ENCODE results near the gene SHC2. TPM values are rescaled to one million over a fixed set of nuclear protein-coding genes. Genes with fewer than 3 reads are reported as not detected.

Gene SHC2
- polyA plus RNA-seq, 1 donor, result 48.2 TPM

DNA sequence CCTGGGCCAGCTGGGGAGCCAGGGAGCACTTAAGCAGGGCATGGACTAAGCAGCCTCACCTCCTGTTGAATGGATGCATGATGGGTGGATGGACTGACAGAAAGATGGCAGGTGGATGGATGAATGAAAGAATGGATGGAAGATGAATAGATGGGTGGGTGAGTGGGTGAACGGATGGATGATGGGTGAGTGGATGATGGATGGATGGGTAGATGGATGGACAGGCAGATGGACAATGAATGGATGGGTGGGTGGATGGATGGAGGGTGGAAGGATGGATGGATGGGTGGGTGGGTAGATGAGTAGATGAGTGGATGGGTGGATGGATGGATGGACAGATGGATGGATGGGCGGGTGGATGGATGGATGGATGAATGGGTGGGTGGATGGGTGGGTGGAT is 18.7 kb downstream of the SHC2 start:
- H3K9me3 ChIP-seq (ENCODE audit: control insufficient read depth, low read depth, low read length), result peaks cover 3% of the 10 kb centered on the region
- no peak overlapping the region for H3K27ac ChIP-seq (ENCODE audit: low read length)
- no peaks in the 10 kb centered on the region for H3K4me1 ChIP-seq (ENCODE audit: control insufficient read depth, insufficient read depth, low read length)
- H3K27me3 ChIP-seq (ENCODE audit: control insufficient read depth, insufficient read depth, low read length), result no peaks in the 10 kb centered on the region
- no peaks in the 10 kb centered on the region for H3K36me3 ChIP-seq (ENCODE audit: control insufficient read depth, insufficient read depth, low read length)
- WGBS (ENCODE audit: insufficient coverage, low lambda C conversion rate), result 100% methylated on average over 1 of the region's 2 CpGs
- no peak overlapping the region for H3K4me3 ChIP-seq (ENCODE audit: low read length)
- no peak for DNase-seq

DNA sequence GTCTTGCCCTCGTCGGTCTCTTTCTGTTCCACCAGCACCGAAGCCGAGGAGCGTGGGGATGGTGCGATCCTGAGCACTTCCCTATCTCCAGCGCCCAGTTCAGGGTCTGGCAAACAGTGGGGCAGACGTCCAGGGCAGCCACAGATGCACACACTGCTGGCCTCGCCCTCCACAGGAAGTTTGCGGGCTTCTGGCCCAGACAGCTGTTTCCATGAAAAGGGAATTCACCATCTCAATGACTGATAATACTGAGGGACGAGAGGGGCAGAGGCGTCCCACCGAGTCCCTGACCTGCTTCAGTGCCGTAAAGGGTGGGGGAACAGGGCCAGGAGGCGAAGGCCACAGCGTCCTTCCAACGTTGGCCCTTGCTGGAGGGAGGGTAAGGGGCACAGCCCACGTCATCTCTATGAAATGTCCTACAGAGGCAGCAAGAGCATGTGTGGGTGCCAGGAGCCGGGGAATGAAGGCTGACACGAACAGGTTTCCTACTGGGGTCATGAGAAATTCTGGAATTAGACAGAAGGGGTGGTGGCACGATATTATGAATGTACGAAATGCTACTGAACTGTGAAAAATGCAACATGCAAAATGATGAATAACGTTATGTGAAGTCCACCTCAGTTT is 19.5 kb downstream of the SHC2 start:
- Histone ChIP-seq H3K36me3 (ENCODE audit: control insufficient read depth, insufficient read depth, low read length) (no peaks in the 10 kb centered on the region), H3K27me3 (ENCODE audit: control insufficient read depth, insufficient read depth, low read length) (no peaks in the 10 kb centered on the region), H3K27ac (ENCODE audit: low read length) (no peak overlapping the region), H3K4me3 (ENCODE audit: low read length) (no peak overlapping the region), H3K4me1 (ENCODE audit: control insufficient read depth, insufficient read depth, low read length) (no peaks in the 10 kb centered on the region), H3K9me3 (ENCODE audit: control insufficient read depth, low read depth, low read length) (peaks cover 3% of the 10 kb centered on the region)
- DNase-seq, result no peak
- WGBS (ENCODE audit: insufficient coverage, low lambda C conversion rate), result 87% methylated on average over 3 of the region's 23 CpGs

DNA sequence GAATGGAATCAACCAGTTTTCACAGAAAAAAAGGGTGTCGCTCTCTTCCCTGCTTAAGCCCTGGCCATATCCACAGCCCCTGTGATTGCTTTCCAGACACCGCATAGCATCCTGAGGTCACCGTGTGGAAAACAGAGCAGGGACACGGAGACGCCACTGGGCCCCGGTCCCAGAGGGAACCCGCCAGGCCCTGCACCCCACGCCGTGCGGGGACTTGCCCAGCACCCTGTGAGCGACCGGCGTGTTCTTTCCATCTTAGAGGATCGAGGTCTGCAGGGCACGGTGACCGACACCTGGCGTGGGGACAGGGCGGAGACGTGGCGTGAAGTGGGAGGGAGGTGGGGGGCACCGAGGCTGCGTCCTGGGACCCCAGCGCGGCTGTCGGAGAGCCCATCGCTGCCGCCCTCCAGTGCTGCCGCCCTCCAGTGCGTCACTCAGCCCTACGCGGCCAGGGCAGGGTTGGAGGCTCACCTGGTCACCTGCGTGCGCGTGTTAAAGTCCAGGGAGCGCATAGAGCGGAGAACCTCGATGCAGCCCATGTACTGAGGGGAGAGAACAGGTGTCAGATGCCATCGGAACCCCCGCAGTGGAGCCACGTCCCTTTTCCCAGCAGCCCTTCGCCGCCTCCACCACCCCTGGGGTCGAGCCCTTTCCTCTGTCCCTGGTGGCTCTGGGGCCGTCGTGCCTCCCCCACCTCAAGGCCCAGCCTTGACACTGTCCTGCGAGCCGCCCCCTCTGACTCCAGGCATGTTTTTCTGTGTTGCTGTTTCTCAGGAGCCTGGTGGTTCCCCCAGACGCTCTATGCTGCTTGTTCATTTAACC is 20.2 kb downstream of the SHC2 start:
- WGBS (ENCODE audit: insufficient coverage, low lambda C conversion rate), result 60% methylated on average over 1 of the region's 48 CpGs
- Histone ChIP-seq H3K27ac (ENCODE audit: low read length) (no peak overlapping the region), H3K36me3 (ENCODE audit: control insufficient read depth, insufficient read depth, low read length) (no peaks in the 10 kb centered on the region), H3K4me1 (ENCODE audit: control insufficient read depth, insufficient read depth, low read length) (no peaks in the 10 kb centered on the region), H3K9me3 (ENCODE audit: control insufficient read depth, low read depth, low read length) (peaks cover 3% of the 10 kb centered on the region), H3K27me3 (ENCODE audit: control insufficient read depth, insufficient read depth, low read length) (no peaks in the 10 kb centered on the region), H3K4me3 (ENCODE audit: low read length) (no peak overlapping the region)
- no peak for DNase-seq

DNA sequence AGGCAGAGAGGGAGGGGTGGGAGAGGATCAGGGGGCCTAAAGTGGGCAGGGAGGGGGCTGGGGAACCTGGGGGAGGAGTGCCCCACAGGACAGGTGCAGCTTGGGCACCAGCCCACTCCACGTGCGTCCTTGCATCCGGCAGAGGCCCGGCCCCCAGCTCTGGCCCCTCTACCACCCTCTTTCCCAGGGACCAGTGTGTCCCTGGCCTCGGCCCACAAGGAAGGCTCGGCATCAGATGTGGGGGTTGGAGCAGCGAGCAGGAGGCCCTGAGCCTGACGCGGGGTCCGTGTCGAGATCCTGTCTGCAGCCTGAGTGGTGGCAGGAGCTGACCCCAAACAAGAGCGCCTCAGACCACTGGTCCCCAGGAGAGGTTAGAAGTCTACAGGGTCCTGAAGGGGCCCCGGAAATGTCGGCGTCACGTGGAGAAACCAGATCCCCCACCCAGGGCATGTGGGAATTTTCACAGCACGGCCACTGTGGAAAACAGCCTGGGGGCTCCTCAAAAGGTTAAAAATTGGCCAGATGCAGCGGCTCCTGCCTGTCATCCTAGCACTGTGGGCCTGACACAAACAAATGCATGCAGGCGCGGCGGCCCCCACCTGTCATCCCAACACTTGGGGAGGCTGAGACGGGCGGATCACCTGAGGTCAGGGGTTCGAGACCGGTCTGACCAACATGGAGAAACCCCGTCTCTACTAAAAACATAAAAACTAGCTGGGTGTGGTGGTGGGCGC is 21.5 kb downstream of the SHC2 start:
- Histone ChIP-seq H3K27me3 (ENCODE audit: control insufficient read depth, insufficient read depth, low read length) (no peaks in the 10 kb centered on the region), H3K4me3 (ENCODE audit: low read length) (no peak overlapping the region), H3K36me3 (ENCODE audit: control insufficient read depth, insufficient read depth, low read length) (peaks cover 2% of the 10 kb centered on the region), H3K27ac (ENCODE audit: low read length) (no peak overlapping the region), H3K9me3 (ENCODE audit: control insufficient read depth, low read depth, low read length) (peaks cover 10% of the 10 kb centered on the region), H3K4me1 (ENCODE audit: control insufficient read depth, insufficient read depth, low read length) (no peaks in the 10 kb centered on the region)
- no CpG with 5 or more reads among the region's 27 CpGs for WGBS (ENCODE audit: insufficient coverage, low lambda C conversion rate)
- no peak for DNase-seq

DNA sequence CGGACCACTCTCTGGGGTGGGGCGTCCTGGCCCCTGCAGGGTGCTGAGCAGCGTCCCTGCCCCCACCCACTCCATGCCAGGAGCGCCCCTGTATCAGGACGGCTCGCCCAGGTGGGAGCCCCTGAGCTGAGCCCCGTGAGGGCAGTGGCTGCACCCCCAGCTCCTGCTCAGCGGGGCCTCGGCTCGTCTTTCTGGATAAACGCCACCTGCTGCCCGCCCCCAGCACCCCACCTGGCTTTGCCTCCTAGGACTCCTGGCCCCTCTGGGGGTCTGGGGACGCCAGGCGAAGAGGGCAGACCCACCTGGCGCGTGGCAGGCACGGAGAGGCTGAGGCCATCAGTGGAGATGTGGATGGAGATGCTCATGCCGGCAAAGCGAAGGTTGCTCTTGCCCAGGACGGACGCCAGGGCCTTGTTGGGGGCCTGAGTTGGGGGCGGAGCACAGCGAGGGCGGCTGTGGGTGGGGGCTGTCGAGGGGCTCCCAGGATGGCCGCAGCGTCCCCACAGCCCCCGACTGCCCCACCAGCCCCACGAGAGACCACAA is 22.3 kb downstream of the SHC2 start:
- Histone ChIP-seq H3K27ac (ENCODE audit: low read length) (no peak overlapping the region), H3K27me3 (ENCODE audit: control insufficient read depth, insufficient read depth, low read length) (no peaks in the 10 kb centered on the region), H3K36me3 (ENCODE audit: control insufficient read depth, insufficient read depth, low read length) (peaks cover 2% of the 10 kb centered on the region), H3K9me3 (ENCODE audit: control insufficient read depth, low read depth, low read length) (peaks cover 10% of the 10 kb centered on the region), H3K4me3 (ENCODE audit: low read length) (no peak overlapping the region), H3K4me1 (ENCODE audit: control insufficient read depth, insufficient read depth, low read length) (no peaks in the 10 kb centered on the region)
- no CpG with 5 or more reads among the region's 29 CpGs for WGBS (ENCODE audit: insufficient coverage, low lambda C conversion rate)
- no peak for DNase-seq

DNA sequence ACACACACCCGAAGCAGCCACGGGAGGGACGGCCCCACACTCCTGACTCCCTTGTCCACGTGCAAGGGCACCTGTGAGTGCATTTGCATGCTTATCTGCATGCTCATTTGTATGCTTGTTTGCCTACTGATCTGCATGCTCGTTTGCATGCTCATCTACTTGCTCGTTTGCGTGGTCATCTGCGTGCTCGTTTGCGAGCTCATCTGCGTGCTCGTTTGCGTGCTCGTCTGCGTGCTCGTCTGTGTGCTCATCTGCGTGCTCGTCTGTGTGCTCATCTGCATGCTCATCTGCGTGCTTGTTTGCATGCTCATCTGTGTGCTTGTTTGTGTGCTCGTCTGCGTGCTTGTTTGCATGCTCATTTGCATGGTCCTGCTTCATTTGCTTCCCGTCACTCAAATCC is 23.8 kb downstream of the SHC2 start:
- whole genome bisulfite sequencing (ENCODE audit: insufficient coverage, low lambda C conversion rate), result 82% methylated on average over 2 of the region's 22 CpGs
- H3K4me1 ChIP-seq (ENCODE audit: control insufficient read depth, insufficient read depth, low read length), result no peaks in the 10 kb centered on the region
- DNase-seq, result no peak

DNA sequence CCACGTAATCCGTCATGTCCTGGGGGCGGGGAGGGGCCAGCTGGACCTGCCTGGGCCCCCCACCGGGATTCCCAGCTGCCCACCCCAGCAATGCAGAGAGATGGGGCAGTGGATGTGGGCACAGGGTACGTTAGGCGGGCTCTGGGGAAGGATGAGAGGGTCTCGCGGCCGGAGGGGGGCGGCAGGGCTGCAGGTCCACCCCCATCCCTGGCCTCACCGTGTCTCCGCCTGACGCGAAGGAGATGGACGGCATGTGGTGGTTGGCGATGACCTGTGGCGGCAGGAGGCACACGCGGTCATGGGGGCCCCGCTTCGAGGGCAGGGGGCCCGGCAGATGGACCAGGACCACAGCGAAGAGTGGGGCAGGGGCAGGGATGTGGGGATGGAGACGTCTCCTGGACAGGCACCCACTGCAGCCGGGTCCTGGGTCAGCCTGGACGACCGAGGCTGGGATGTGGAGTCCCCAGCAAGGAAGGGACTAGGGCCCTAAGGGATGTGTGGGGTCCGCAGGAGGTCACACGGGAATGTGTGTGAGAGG is 24.4 kb downstream of the SHC2 start:
- Histone ChIP-seq H3K27me3 (ENCODE audit: control insufficient read depth, insufficient read depth, low read length) (no peaks in the 10 kb centered on the region), H3K4me3 (ENCODE audit: low read length) (no peak overlapping the region), H3K9me3 (ENCODE audit: control insufficient read depth, low read depth, low read length) (peaks cover 6% of the 10 kb centered on the region), H3K4me1 (ENCODE audit: control insufficient read depth, insufficient read depth, low read length) (no peaks in the 10 kb centered on the region), H3K36me3 (ENCODE audit: control insufficient read depth, insufficient read depth, low read length) (peaks cover 2% of the 10 kb centered on the region), H3K27ac (ENCODE audit: low read length) (no peak overlapping the region)
- DNase-seq, result no peak
- no CpG with 5 or more reads among the region's 29 CpGs for WGBS (ENCODE audit: insufficient coverage, low lambda C conversion rate)

More for the DNA sequence above, 23.8 kb downstream of the SHC2 start:
- no peaks in the 10 kb centered on the region for H3K27me3 ChIP-seq (ENCODE audit: control insufficient read depth, insufficient read depth, low read length)
- peaks cover 6% of the 10 kb centered on the region for H3K9me3 ChIP-seq (ENCODE audit: control insufficient read depth, low read depth, low read length)
- peaks cover 2% of the 10 kb centered on the region for H3K36me3 ChIP-seq (ENCODE audit: control insufficient read depth, insufficient read depth, low read length)
- H3K4me3 ChIP-seq (ENCODE audit: low read length), result no peak overlapping the region
- H3K27ac ChIP-seq (ENCODE audit: low read length), result no peak overlapping the region

DNA sequence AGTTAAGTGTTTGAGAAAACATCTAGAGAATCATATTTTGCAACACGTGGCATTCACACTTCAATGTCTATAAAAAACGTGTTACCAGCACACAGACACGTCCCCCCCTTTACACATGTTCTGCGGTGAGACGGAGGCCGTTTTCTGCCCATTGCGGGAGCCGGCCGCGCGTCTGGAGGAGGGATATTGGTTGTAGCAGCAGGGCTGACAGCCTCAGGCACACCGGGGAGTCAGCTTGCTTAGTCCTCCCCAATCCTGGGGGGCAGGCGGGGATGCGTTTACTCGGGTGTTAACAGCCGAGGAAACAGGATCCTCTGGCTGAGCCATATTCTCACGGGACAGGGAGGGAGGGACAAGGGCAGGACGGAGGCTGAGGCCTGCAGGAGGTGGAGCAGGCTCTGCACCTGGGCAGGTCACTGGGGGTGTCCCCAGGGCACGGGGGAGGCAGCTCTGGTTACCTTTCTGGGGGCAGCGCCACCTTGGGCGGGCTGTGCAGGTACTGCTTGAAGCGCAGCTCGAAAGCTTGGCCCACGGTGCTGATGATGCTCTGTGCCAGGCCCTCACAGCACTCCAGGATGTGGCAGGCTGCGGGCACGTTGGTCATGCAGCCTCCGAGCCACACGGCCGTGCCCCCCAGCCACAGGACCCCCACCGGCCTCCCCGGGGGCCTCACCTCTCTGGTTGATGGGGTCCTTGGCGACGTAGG is 25.0 kb downstream of the SHC2 start:
- peaks cover 3% of the 10 kb centered on the region for H3K36me3 ChIP-seq (ENCODE audit: control insufficient read depth, insufficient read depth, low read length)
- H3K4me1 ChIP-seq (ENCODE audit: control insufficient read depth, insufficient read depth, low read length), result no peaks in the 10 kb centered on the region
- H3K4me3 ChIP-seq (ENCODE audit: low read length), result no peak overlapping the region
- no peak overlapping the region for H3K27ac ChIP-seq (ENCODE audit: low read length)
- no CpG with 5 or more reads among the region's 33 CpGs for WGBS (ENCODE audit: insufficient coverage, low lambda C conversion rate)
- no peak for DNase-seq
- H3K9me3 ChIP-seq (ENCODE audit: control insufficient read depth, low read depth, low read length), result peaks cover 7% of the 10 kb centered on the region
- H3K27me3 ChIP-seq (ENCODE audit: control insufficient read depth, insufficient read depth, low read length), result no peaks in the 10 kb centered on the region

DNA sequence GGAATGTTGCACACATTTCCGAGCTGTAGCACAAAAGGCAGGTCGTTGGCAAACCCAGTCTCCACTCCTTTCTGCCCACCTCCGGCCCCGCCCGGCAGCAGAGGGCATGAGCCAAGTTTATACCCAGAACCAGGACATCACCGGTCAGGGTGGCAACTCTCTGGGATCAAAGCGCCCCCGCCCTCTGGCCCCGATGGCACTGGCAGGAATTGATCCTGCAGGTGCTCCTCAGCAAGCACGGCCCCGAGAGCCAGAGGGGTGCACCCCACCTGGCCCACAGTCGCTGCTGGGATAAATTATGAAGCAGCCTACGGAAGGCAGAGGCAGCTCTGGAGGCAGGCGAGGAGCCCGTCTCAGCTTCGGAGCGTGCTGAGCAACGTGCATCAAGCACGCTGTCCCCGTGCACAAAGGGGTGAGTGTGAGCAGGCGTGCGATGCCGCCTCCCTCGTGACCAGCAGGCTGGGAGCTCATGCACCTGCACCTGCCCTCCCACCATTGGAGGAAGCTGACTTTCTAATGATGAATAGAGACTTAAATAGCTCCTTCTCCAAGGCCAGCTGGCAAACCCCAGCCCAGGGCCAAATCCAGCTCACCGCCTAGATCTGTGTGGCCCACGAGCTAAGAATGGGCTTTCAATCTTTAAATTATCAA is 25.7 kb downstream of the SHC2 start:
- Histone ChIP-seq H3K36me3 (ENCODE audit: control insufficient read depth, insufficient read depth, low read length) (peaks cover 8% of the 10 kb centered on the region), H3K4me1 (ENCODE audit: control insufficient read depth, insufficient read depth, low read length) (no peaks in the 10 kb centered on the region), H3K9me3 (ENCODE audit: control insufficient read depth, low read depth, low read length) (peaks cover 12% of the 10 kb centered on the region), H3K4me3 (ENCODE audit: low read length) (no peak overlapping the region), H3K27ac (ENCODE audit: low read length) (no peak overlapping the region), H3K27me3 (ENCODE audit: control insufficient read depth, insufficient read depth, low read length) (no peaks in the 10 kb centered on the region)
- DNase-seq, result no peak
- no CpG with 5 or more reads among the region's 26 CpGs for WGBS (ENCODE audit: insufficient coverage, low lambda C conversion rate)
